HEK293T (cell line): Measurements from ENCODE around the gene ADAM10.

ENCODE experiments used
- HDGF ChIP-seq: fragments of 450-650 bp; IDR thresholded peaks from 2 replicates; pipeline ENCODE4 v1.6.1; 2017; ENCODE audit warnings: antibody characterized with exemption, borderline replicate concordance
- NFRKB ChIP-seq: fragments of 450-650 bp; IDR thresholded peaks from 2 replicates; pipeline ENCODE4 v1.6.1; 2016; ENCODE audit warnings: mild to moderate bottlenecking, moderate library complexity
- PKNOX1 ChIP-seq: fragments of 450-650 bp; IDR thresholded peaks from 2 replicates; pipeline ENCODE4 v1.6.1; 2016

DNA sequence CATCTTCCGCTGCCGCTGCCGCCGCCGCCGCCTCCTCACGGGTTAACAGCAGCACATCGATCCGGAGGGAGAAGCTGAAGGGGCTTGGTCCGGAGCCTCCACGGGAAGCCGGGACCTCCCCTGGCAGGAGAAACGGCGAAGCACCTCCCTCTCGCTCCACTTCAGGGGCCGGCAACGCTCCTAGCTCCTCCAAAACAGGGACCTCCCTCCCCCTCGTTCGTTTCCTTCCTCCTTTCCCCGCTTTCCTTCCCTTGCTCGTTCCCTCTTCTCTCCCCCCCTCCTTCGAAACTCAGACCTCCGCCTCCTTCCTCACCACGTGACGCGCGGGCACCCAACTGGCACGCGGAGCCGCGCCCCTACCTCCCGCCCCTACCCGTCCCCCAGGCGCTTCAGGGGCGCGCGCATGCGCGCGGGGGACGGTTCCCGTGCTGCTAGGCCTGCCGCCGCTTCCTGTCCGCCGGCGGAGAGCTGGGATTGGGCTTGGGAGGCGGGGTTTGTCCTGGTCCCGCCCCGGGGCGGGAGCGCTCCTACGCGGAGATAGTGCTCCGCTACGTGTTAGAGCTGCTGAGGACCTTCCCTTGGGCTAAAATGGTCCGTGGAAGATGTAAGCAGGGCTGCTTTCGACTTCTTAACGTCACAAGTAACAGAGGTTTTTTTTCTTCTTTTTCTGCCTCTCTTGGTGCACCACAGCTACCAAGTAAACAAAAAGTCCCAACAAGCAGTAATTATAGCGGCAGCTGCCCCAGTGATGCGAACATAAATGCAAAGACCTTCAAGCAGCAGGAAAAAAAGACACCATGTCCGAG, at the start of gene ADAM10:
- TF ChIP-seq HDGF: no peak
- TF ChIP-seq NFRKB: no peak
- no peak for TF ChIP-seq PKNOX1
